NCI-H1105 (cell line): ENCODE results near the gene DCST1.

Experiments used
- DNase-seq: peaks from one replicate; lab custom pipeline; 2025; lab: John Stamatoyannopoulos, UW

Gene DCST1

DNA sequence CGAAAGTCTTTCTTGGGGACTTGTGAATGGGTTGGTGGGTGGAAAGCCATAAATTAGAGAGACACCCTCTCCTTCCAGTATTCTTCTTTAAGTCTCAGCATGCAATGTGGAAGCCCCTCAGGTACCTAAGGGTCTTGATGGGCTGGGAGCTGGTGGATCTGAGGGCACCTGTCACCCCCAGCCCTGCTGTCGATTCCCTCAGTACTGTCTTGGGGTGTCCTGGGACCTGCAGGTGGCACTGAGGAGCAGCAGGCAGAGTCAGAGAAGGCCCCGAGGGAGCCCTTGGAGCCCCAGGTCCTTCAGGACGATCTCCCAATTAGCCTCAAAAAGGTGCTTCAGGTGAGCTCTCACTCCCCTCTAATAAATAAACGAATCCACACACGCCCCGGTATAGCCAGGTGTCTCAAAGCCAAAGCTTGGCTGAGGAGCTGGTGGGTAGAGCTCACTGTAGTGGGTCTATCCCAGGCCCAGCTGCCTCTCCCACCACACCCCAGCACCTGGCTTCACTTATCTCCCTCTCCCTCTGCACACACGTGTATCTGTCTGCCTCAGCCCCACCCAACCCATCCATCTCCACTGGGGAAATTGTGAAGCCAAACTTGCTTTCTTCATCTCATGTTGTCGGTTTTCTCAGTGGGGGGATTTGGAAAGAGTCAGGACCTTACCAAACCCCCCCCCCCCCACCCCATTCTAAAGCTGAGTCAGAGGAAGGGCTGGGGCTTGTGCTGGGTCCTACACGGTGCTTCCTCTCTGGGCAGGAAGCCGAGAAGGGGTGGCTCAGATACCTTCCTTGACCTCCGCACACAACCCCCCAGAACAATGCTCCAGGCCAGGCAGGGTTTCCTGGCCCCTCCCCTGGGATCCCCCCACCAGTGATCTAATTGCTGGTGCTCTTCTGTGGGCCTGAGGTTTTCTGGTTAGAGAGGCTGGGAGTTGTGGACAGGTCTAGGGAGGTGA lies 19.1 kb downstream of the DCST1 start:
- DNase-seq: peak; percentile 47

- no peak for DNase-seq
Measured at GRCh38 chr1:155053531-155054105, 20.0 kb downstream of the DCST1 start.

GRCh38 chr1:155057104-155057503 lies 23.5 kb downstream of the DCST1 start:
- no peak for DNase-seq

- no peak for DNase-seq
Measured at GRCh38 chr1:155057788-155058211, 24.2 kb downstream of the DCST1 start.

DNA sequence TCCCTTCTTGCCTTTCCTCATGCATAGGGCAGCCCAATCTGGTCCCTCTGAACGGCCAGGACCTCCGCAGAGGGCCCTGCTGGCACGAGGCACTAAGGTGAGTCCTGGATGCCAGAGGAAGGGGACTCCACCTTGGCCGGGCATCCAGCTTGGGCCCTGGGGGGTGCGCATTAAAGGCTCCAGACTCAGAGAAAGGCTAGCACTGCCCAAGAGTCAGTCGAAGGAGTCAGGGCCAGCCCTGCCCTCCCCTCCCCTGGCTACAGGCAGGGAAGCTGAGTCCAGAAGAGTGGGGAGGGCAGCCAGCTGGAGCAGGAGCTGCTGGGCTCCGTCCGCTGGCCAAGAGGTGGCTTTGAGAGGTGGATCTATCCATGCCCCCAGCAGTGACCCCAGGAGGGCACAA lies 27.1 kb downstream of the DCST1 start:
- DNase-seq: no peak

GRCh38 chr1:155061381-155062150 lies 27.9 kb downstream of the DCST1 start:
- peak; percentile 94 for DNase-seq

DNA sequence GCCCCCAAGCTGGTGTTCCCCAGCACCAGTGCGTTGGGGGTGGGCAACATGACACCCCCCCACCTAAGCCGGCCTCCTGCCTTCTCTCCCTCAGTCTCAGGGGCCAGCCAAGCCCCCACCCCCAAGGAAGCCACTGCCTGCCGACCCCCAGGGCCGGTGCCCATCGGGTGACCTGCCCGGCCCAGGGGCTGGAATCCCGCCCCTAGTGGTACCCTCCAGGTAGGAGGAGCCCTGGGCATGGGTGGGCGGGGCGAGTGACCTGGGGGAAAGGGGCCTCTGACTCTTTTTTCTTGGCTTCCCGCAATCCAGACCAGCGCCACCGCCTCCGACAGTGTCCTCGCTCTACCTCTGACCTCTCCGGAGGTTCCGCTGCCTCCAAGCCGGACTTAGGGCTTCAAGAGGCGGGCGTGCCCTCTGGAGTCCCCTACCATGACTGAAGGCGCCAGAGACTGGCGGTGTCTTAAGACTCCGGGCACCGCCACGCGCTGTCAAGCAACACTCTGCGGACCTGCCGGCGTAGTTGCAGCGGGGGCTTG lies 28.6 kb downstream of the DCST1 start:
- DNase-seq: peak; percentile 39

DNA sequence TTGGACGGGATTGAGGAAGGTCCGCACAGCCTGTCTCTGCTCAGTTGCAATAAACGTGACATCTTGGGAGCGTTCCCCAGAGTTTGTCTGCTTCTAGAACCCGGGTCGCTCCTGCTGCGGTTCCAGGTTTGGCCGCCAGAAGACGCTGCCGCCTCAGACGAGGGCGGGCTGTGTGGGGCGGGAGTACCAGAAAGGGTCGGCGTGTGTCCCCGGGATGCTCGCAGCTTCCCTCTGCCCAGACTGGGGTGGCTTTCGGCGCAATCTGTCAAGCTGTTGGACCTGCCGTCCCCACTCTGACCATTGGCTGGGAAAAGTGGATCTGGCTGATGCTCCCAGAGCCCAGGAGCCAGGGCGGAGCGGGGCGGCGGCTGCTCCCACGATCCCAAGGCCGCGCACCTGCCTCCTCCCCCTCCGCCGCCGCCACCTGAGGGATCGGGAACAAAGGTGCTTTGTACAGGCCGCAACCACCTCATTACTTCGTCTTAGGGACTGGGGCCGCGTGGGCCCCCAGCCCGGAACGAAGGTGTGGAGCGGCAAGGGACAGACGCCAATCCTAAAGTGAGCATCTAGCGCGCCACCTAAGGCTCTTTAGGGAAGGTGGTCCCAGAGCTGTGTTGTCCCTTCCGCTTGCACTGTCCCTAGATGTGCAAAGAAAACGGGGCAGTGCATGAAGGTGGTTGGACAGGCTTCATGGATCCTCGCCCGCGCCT lies 29.2 kb downstream of the DCST1 start:
- DNase-seq: peak; percentile 73

DNA sequence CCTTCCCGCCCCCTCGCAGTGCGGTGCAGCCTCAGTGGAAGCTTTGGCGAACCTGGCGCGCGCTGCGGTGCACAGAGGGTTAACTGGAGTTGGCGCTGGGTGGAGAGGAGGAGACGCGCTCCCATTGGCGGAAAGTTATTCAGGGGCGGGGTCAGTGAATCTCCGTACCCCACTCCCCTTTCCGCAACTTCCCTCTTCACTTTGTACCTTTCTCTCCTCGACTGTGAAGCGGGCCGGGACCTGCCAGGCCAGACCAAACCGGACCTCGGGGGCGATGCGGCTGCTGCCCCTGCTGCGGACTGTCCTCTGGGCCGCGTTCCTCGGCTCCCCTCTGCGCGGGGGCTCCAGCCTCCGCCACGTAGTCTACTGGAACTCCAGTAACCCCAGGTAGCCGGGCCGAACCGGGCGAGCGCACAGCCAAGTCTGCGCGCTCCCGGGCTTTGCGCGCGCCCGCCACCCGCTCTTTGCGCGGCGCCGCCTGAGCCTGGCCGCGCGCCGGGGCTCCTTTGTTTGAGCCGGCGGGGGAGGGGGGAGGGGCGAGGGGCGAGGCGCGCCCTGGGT lies 30.0 kb downstream of the DCST1 start, which contains the start of gene EFNA4:
Gene EFNA4 (plus strand): TSS at position 191 of the 561 bp plus-strand sequence. CDS start 84 bp downstream, at position 275.
- DNase-seq: peak; percentile 82

DNA sequence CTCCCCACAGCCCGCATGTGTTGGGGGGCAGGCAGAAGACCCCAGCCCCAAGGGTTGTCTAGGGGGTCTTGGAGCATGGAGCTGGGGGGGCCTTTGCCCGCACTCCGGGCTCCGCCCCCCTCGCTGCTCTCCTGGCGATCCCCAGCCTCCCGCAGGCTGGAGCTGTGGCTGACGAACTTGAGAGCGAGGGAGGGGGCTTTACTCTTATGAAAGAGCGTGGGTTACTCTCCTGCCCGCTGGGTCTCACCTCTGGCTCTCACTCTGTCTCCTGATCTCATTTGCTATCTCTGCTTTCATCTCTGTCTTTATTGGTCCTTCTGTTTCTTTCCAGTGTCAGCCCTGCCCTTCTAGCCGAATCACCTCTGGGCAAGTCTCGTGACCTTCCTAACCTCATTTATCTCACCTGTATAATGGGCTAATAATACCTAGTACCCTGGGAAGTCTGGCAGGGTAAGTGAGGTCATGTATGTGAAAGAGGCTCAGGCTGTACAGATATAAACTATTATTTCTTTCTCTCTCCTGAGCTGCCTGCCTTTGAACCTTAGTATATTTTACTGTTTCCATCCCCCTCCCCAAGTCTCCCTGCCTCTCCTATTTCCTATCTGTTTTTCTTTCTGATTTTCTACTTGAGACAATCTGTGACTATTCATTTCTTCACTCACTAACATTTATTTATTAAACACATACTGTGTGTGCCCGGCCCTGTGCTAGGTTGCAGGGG lies 30.6 kb downstream of the DCST1 start:
- DNase-seq: peak; percentile 27

- DNase-seq: no peak
Measured at GRCh38 chr1:155064832-155065429, 31.3 kb downstream of the DCST1 start.

- DNase-seq: no peak
Measured at GRCh38 chr1:155066777-155067176, 33.2 kb downstream of the DCST1 start.

DNA sequence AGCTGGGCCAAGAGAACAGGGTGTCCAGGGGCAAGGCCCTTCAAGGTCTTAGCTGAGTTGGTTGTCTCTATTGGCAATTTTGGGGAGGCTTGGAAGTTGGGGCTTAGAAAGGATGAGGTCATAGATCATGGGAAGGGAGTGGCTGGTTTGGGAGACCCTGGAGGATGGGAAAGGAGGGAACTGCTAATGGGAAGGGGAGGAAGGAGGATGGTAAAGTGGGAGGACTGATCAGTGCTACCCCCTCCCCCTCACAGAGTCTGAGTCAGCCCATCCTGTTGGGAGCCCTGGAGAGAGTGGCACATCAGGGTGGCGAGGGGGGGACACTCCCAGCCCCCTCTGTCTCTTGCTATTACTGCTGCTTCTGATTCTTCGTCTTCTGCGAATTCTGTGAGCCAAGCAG lies 35.0 kb downstream of the DCST1 start:
- DNase-seq: no peak

DNA sequence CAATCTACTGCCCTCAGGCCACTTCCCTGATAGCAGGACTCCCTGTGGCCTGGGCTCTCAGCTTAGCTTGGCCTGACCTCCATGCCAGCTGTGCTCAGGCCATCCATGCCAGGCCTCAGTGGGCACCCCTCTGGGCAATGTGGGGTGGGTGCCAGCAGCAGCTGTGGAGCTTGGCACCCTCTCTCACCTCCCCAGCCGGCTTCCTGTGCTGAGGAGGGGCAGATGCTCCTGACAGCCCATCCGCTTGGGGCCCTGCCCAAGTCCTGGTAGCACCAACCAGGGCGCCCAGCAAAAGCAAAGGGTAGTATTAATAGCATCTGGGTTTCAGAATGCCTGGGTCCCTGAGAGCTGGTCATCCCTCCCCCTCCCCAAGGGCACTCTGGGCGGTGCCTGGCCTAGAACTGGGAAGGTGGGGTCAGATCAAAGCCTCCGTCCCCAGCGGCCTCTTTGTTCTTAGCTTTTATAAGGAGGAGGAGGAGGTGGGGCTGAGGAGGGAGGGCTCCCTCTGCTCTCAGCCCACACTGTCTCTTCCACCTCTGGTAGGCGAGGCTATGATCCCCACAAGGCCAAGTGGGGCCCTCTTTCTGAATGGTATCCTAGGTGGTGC lies 36.0 kb downstream of the DCST1 start:
- peak; percentile 54 for DNase-seq

- no peak for DNase-seq
Measured at GRCh38 chr1:155070158-155070621, 36.6 kb downstream of the DCST1 start.

DNA sequence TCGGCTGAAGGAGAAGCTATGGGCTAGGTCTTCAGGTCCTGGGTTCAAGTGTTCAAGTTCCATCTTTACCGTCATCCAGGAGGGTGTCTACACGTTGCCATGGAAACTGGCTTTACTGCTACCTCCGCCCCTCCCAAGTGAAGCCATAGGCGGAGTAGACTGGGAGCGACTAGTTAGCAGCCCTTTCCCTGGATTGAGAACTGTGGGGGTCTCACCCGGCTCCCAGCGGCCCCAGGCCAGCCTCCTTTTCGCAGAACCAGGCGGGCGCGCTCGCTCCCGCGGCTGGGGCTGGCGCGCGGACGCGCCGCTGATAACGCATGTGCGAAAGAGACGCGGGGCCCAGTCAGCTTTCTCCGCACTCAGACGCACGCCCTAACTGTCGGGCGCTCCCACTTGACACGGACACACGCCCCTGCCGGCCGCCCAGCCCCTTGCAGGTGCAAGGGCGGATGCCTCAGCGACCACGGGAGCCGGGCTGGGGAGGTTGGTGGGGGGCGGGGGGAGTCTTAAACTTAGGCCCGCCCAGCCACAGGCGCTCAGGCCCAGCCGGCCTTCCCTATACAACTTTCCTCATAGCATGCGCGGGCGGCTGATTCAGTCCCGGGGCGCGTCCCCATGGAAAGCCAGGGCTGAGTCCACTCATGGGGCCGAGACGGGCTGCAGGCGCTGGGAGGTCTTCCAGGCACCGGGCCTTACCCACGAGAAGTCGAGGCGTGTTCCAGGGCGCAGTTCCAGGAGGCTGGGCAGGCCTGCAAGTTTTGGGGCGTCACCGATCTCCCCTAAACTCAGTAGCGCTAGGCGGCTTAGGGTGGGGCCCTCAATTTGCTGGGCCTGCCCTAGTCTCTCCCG lies 37.3 kb downstream of the DCST1 start:
- peak; percentile 81 for DNase-seq

GRCh38 chr1:155071701-155072100 lies 38.1 kb downstream of the DCST1 start:
- DNase-seq: no peak

DNA sequence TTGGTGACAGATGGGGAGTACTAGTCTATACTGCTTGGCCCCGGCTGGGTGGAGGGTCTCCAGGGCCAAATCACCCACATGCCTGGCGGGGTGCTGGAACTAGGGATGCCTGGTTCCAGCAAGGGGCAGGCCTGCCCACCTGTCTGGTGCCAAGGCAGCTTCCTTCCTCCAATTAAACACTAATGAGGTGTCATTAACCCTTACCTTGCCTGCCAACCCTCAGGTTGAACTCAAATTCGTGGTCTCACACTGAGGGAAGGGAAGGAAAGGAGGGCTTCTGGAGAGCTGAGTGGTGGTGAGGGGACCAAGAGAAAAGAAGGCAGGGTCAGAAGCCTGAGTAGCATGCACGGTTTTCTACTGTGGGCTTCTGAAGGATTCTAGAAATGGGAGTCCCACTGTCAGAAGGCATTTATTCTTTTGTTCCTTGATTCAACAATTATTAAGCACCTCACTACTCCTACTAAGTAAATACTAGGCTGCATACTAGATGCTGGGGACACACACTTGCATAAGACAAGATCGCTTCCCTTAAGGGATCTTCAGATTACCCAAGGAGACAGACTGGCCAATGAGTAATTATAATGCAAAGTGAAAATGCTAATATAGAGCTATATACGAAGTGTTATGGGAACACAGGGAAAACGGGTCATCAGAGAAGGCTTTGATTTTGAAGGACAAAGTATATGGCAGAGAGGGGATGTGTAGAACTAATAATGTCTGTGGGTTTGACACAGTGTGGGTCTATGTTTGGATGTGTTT lies 39.1 kb downstream of the DCST1 start:
- no peak for DNase-seq
